ENCODE results near the gene P2RX3. TPM values are rescaled to one million over a fixed set of nuclear protein-coding genes. Genes with fewer than 3 reads are reported as not detected.

Gene P2RX3
- total and polyA plus RNA-seq, 2 of the 8 experiments (the other 6 are each of a cell fraction or from before 2014, with no cell fraction given), result 0.45 to 0.47 TPM

- no peak overlapping the region for H2BK20ac ChIP-seq (ENCODE audit: low read length)
- H4K5ac ChIP-seq (ENCODE audit: insufficient read length, low read depth, low read length), result no peak overlapping the region
- peaks cover 4% of the 10 kb centered on the region; the same call in 1 of the 2 replicates for H3K79me1 ChIP-seq (ENCODE audit: low read depth, low read length)
- DNase-seq (ENCODE audit: low read depth in 1 of 2, low spot score in 2 of 2), result no peak
- FAIRE-seq, result no peak
- no peak overlapping the region for H3K27ac ChIP-seq (ENCODE audit: low read depth, low read length)
- H4K20me1 ChIP-seq (replicated peaks in 1 of 2; ENCODE audit: control insufficient read depth in 1 of 2, insufficient read depth in 2 of 2, low read length in 2 of 2), result no peaks in the 10 kb centered on the region
- TF ChIP-seq EGR1 (IDR thresholded peaks at IDR 0.05; ENCODE audit: borderline replicate concordance, low read depth, low read length), result no peak
- TF ChIP-seq HDAC6 (IDR thresholded peaks at IDR 0.05; ENCODE audit: low read depth, low read length), result no peak
- no peak for TF ChIP-seq CTBP2 (IDR thresholded peaks at IDR 0.05; ENCODE audit: borderline replicate concordance, insufficient read depth, insufficient read length, low read length)
- no peak for TF ChIP-seq POU5F1 (IDR thresholded peaks at IDR 0.05; ENCODE audit: low read depth, low read length)
- no peak for TF ChIP-seq GTF2F1 (IDR thresholded peaks at IDR 0.05; ENCODE audit: borderline replicate concordance, low read depth, low read length)
- no peak for TF ChIP-seq PHF8 (conservative IDR thresholded peaks at IDR 0.05; ENCODE audit: low read depth, low read length)
- no peak overlapping the region for H3K4me3 ChIP-seq (ENCODE audit: extremely low read depth in 1 of 4, insufficient read depth in 2 of 4, low read depth in 3 of 4, low read length in 4 of 4)
- H4K8ac ChIP-seq (ENCODE audit: extremely low read depth, insufficient read depth, low read length), result no peak overlapping the region
- H2BK15ac ChIP-seq (ENCODE audit: low read length), result no peak overlapping the region
- no peaks in the 10 kb centered on the region for H3K9me3 ChIP-seq (ENCODE audit: insufficient read depth in 2 of 2, low read depth in 1 of 2, low read length in 1 of 2)
- H2BK5ac ChIP-seq (ENCODE audit: low read depth, low read length), result no peak overlapping the region
- ChIA-PET CTCF (ENCODE audit: partially characterized antibody) (interaction anchor here (0.8 to 1.1 kb wide), 3 partner anchors 9 to 71 kb away, joined by 3 to 4 read pairs (median 3); no protein-coding TSS in a partner anchor), POLR2A (ENCODE audit: partially characterized antibody) (no interaction called here)
- H3K9ac ChIP-seq (replicated peaks in 1 of 4; ENCODE audit: extremely low read depth in 1 of 4, low read depth in 3 of 4, low read length in 3 of 4), result no peak overlapping the region
- H3K4me2 ChIP-seq (ENCODE audit: insufficient read depth in 1 of 2, low read depth in 2 of 2, low read length in 2 of 2), result no peak overlapping the region
- H3K4me1 ChIP-seq (replicated peaks in 1 of 4; ENCODE audit: control insufficient read depth in 3 of 4, insufficient read depth in 4 of 4, low read length in 3 of 4), result peaks cover 0 to 16% (median 10%) of the 10 kb centered on the region in 4 experiments; a peak in 6 of 7 replicates
- no peaks in the 10 kb centered on the region for H3K79me2 ChIP-seq (ENCODE audit: control insufficient read depth in 1 of 2, insufficient read depth in 2 of 2, low read length in 2 of 2)
- no peak overlapping the region for H2AK5ac ChIP-seq (ENCODE audit: low read depth, low read length)
- no peak overlapping the region for H4K91ac ChIP-seq (replicated peaks; ENCODE audit: insufficient read length, low read length)
- H2BK120ac ChIP-seq (replicated peaks; ENCODE audit: low read depth, low read length), result no peak overlapping the region
- no peak overlapping the region for H3K56ac ChIP-seq (replicated peaks; ENCODE audit: insufficient read length, low read depth, low read length)
- H3K4ac ChIP-seq (replicated peaks; ENCODE audit: insufficient read length, low read depth, low read length), result no peak overlapping the region
- H2AFZ ChIP-seq (ENCODE audit: low read length), result no peak overlapping the region
- peaks cover 0 to 33% (median 9%) of the 10 kb centered on the region in 4 experiments; a peak in 3 of 8 replicates for H3K36me3 ChIP-seq (ENCODE audit: control insufficient read depth in 2 of 4, insufficient read depth in 4 of 4, low read length in 3 of 4)
- H3K14ac ChIP-seq (ENCODE audit: insufficient read length), result no peak overlapping the region
- no peaks in the 10 kb centered on the region; the same call in 1 of the 2 replicates for H3K23me2 ChIP-seq (ENCODE audit: low read depth, low read length)
- H2BK12ac ChIP-seq (ENCODE audit: low read depth, low read length), result no peak overlapping the region
- H3K27me3 ChIP-seq (replicated peaks in 1 of 4; ENCODE audit: control insufficient read depth in 3 of 4, extremely low read depth in 1 of 4, insufficient read depth in 3 of 4, low read length in 3 of 4), result peaks cover 0 to 4% (median 2%) of the 10 kb centered on the region in 4 experiments; a peak in 5 of 7 replicates
- H3K18ac ChIP-seq (ENCODE audit: extremely low read depth, low read length), result no peak overlapping the region
- no peak overlapping the region for H3K23ac ChIP-seq (ENCODE audit: insufficient read length)
Measured at GRCh38 chr11:57421805-57422204, 83.7 kb downstream of the P2RX3 start.

Data from H1 (cell line).